NCI-H524 (cell line): ENCODE measurements around the gene POU6F2.
A peak's percentile ranks its signal among the peaks of the same experiment; 100 is the strongest.
"Not testable (repeated sequence)": the region's sequence is repeated elsewhere in the genome, so short reads cannot be mapped to it uniquely, and the experiment has no call there.

ENCODE experiments used
- DNase-seq, 2 experiments: peaks; one replicate each; lab custom pipeline; 2025; lab: John Stamatoyannopoulos, UW

Gene POU6F2

GRCh38 chr7:39355664-39356063, 378.0 kb downstream of the POU6F2 start:
- DNase-seq, result no peak

- no peak for DNase-seq
Observed at GRCh38 chr7:39356172-39356925, 378.6 kb downstream of the POU6F2 start.

- DNase-seq, result no peak
Observed at GRCh38 chr7:39357648-39358047, 379.9 kb downstream of the POU6F2 start.

GRCh38 chr7:39360038-39360437, 382.3 kb downstream of the POU6F2 start:
- no peak for DNase-seq

GRCh38 chr7:39360766-39361165, 383.1 kb downstream of the POU6F2 start:
- DNase-seq, result no peak

GRCh38 chr7:39365751-39366295, 388.1 kb downstream of the POU6F2 start:
- no peak for DNase-seq

- DNase-seq, result no peak
Observed at GRCh38 chr7:39367451-39367850, 389.7 kb downstream of the POU6F2 start.

- no peak for DNase-seq
Observed at GRCh38 chr7:39367943-39368342, 390.2 kb downstream of the POU6F2 start.

- no peak for DNase-seq
Observed at GRCh38 chr7:39372383-39372782, 394.7 kb downstream of the POU6F2 start.

GRCh38 chr7:39374436-39375040, 396.8 kb downstream of the POU6F2 start:
- no peak for DNase-seq

- no peak for DNase-seq
Observed at GRCh38 chr7:39375047-39375873, 397.6 kb downstream of the POU6F2 start.

- no peak for DNase-seq
Observed at GRCh38 chr7:39375874-39376190, 398.1 kb downstream of the POU6F2 start.

- not testable (repeated sequence) for DNase-seq
Observed at GRCh38 chr7:39376881-39377280, 399.2 kb downstream of the POU6F2 start.

- no peak for DNase-seq
Observed at GRCh38 chr7:39379416-39379815, 401.7 kb downstream of the POU6F2 start.

- no peak for DNase-seq
Observed at GRCh38 chr7:39383136-39383535, 405.4 kb downstream of the POU6F2 start.

- DNase-seq, result no peak
Observed at GRCh38 chr7:39384386-39384785, 406.7 kb downstream of the POU6F2 start.

- DNase-seq, result no peak
Observed at GRCh38 chr7:39386718-39387117, 409.0 kb downstream of the POU6F2 start.

- DNase-seq, result no peak
Observed at GRCh38 chr7:39392151-39392550, 414.4 kb downstream of the POU6F2 start.

- DNase-seq, result peak in 1 of 2 experiments; percentile 23
Observed at GRCh38 chr7:39394105-39394680, 416.5 kb downstream of the POU6F2 start.

- DNase-seq, result no peak
Observed at GRCh38 chr7:39399458-39399857, 421.7 kb downstream of the POU6F2 start.

GRCh38 chr7:39399986-39400385, 422.3 kb downstream of the POU6F2 start:
- no peak for DNase-seq

GRCh38 chr7:39400836-39401235, 423.1 kb downstream of the POU6F2 start:
- no peak for DNase-seq
